ENCODE results near the gene HEY2.
"Not testable (repeated sequence)": the region's sequence is repeated elsewhere in the genome, so short reads cannot be mapped to it uniquely, and the experiment has no call there.

- not testable (repeated sequence) for TF ChIP-seq CTCF (IDR thresholded peaks at IDR 0.05; ENCODE audit: extremely low read depth in 1 of 2, insufficient read depth in 1 of 2, low read depth in 1 of 2, low read length in 2 of 2); POLR2A (IDR thresholded peaks at IDR 0.05; ENCODE audit: low read depth, low read length); POLR2AphosphoS5 (IDR thresholded peaks at IDR 0.05; ENCODE audit: insufficient read depth, low read depth, low read length); MYC (IDR thresholded peaks at IDR 0.05; ENCODE audit: low read depth, low read length)
Measured at GRCh38 chr6:125804866-125805425, 55.5 kb downstream of the HEY2 start.

Measured in endothelial cell of umbilical vein (primary cell).